Keratinocyte (primary cell): ENCODE measurements around the gene FMOD.
A peak's percentile ranks its signal among the peaks of the same experiment; 100 is the strongest.

Source experiments
- EZH2 ChIP-seq: IDR thresholded peaks from one replicate; pipeline ENCODE4 v1.6.1; 2012; ENCODE audit warnings: inconsistent platforms, mild to moderate bottlenecking, low read length, moderate library complexity
- TF ChIP-seq, protein P1 (sequence below), 3 experiments: IDR thresholded peaks in 1 of 3; conservative IDR thresholded peaks in 1 of 3; optimal IDR thresholded peaks in 1 of 3; 2 replicates in 2 of 3; 3 replicates in 1 of 3; pipeline versions ENCODE3 to v1.5.1; 2011; ENCODE audit warnings: low read length in 3 of 3, mild to moderate bottlenecking in 3 of 3, moderate library complexity in 2 of 3, control low read depth in 1 of 3, inconsistent platforms in 1 of 3; ENCODE audit not compliant: insufficient read depth in 2 of 3; ENCODE audit errors: extremely low read depth in 1 of 3

DNA sequence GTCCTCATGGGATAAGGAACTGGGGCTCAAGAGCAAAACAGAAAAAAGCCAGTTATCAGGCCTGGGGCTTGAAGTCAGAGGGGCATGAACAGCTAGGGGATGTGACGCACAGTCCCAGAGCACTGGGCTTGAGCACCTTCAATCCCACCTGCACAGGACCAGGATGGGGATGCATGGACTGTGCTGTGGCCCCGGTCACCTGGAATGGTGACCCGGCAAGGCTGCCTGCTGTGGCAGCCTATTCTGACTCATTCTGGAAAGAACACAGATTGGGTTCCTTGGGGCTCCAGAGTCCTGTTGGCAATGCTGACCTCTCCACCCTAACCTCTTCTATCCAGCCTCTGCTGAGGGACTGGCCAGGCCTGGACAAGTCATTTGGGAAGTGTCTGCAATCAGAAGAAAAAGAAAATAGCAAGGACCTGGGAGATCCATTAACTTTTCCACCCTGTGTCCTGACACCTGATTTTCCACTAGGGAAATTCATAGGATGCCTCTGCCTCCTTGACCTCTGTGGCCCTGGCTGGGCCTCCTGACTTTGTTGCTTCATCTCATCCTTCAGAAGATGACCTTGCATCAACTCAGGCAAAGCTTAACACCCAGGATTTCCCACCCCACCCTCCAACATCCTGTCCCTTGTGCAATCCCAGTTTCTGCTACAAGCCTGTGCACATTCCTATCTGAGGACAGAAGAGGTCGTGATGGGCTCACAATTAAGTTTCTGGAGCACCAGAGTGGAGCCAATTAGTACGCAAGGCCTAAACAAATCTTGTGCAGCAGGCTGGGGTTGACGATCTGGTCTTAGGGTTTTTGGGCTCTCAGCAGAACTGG is 17.9 kb upstream of the FMOD start:
- TF ChIP-seq, protein P1, sequence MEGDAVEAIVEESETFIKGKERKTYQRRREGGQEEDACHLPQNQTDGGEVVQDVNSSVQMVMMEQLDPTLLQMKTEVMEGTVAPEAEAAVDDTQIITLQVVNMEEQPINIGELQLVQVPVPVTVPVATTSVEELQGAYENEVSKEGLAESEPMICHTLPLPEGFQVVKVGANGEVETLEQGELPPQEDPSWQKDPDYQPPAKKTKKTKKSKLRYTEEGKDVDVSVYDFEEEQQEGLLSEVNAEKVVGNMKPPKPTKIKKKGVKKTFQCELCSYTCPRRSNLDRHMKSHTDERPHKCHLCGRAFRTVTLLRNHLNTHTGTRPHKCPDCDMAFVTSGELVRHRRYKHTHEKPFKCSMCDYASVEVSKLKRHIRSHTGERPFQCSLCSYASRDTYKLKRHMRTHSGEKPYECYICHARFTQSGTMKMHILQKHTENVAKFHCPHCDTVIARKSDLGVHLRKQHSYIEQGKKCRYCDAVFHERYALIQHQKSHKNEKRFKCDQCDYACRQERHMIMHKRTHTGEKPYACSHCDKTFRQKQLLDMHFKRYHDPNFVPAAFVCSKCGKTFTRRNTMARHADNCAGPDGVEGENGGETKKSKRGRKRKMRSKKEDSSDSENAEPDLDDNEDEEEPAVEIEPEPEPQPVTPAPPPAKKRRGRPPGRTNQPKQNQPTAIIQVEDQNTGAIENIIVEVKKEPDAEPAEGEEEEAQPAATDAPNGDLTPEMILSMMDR (optimal IDR thresholded peaks at IDR 0.05 in 1 of 3, IDR thresholded peaks at IDR 0.05 in 1 of 3, conservative IDR thresholded peaks at IDR 0.05 in 1 of 3; ENCODE audit: extremely low read depth in 1 of 3, insufficient read depth in 2 of 3, low read length in 3 of 3), result peak; percentile 39 to 68 (median 46)
- TF ChIP-seq EZH2, result no peak
